Superior temporal gyrus (tissue), 1 donor: ENCODE measurements around the gene MTHFR.
A peak's percentile ranks its signal among the peaks of the same experiment; 100 is the strongest.

Source experiments
- DNase-seq: peaks from one replicate; pipeline ENCODE4 v3.0.0-alpha.2; 2016; ENCODE audit errors: extremely low spot score

MTHFR gene

DNA sequence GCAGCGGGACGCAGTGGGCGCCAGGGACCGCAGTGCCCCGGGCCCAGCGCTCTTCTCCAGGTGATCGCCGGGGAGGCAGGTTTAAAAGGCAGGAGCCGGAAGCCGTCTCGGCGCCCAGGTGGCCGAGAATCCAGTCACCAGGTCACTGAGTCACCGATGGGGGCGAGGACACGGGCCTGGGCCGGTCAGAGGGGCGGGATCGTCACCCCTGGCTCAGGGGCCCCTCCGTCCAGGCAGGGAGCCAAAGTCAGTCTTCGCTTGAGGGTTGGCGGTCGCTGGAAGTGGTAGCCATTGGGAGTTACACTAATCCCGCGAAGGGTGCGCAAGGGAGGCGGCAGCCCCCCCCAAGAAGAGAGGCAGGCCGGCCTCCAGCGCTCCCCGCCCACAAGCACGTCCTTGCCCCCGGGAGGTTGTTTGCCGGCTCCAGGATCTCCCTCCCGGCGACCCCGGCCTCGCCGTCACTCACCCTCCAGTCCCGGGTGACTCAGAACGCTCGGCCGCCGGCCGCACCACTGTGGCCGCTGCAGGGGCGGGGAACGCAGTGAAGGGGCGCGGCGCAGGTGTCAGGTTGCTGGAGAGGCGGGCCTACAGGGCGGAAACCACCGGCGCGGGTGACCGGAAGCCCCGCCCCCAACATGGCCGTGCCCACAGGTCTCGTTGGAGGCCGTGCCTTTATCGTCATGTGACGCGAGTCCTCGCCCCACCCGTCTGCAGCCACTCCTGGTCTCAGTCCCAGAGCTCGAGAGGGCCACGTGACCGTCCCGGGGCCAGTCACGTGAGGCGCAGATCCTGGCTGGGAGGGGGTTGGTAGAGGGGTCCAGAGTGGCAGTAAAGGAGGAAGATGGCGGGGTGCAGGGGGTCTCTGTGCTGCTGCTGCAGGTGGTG is at the start of gene MTHFR, which contains the start of gene CLCN6:
MTHFR (minus strand) TSS at position 543 of the 885 bp plus-strand sequence. CDS start 2,848 bp downstream, outside the sequence.
CLCN6 (plus strand) TSS at position 770 of the 885 bp plus-strand sequence; CDS start at position 842, 72 bp downstream.
- peak; percentile 98 for DNase-seq

DNA sequence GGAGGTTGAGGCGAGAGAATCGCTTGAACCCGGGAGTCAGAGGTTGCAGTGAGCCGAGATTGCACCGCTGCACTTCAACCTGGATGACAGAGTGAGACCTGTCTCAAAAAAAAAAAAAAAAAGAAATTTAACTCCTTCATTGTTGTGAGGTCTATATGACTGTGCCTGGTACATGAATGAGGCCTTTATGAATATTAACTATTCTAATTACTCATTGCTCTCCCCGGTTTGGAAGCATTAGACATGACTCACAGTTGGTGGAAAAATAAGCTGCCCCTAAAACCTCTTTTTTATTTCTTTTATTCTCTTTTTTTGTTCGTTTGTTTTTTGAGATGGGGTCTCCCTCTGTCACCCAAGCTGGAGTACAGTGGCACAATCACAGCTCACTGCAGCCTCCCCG is 49.7 kb upstream of the MTHFR start:
- no peak for DNase-seq

DNA sequence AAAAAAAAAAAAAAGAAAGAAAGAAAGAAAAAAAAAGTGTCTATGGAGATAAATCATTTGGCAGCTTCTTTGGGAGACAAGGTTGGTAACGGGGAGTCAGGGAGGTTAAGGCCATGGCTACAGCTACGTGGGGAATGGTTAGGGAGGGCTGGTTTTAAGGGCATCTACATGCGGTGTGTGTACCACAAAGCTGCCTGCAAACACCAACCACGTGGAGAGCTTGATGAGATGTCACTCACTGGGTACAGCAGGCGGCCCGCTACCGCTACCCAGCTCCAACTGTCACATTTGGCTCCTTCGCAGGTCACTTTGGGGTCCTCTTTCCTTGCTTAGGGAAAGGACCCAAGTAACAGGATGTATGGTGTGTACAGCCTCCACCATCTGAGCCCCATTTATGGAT is 48.8 kb upstream of the MTHFR start:
- DNase-seq = no peak

DNA sequence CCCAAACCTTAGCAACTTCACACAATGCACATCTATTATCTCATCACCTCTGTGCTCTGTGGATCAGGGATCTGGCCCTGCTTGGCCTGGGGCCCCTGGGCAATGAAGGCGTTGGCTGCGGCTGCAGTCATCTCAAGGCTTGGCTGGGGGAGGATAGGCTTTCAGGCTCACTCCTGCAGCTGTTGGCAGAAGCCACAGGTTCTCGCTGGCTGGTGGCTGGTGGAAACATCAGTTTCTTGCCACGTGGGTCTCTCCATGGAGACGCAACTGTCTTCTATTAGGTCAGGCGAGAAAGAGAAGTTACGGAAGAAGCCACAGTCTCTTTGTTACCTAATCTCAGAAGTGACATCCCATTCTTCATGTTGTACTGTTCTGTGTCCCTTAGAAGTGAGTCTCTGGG is 45.4 kb upstream of the MTHFR start:
- no peak for DNase-seq

DNA sequence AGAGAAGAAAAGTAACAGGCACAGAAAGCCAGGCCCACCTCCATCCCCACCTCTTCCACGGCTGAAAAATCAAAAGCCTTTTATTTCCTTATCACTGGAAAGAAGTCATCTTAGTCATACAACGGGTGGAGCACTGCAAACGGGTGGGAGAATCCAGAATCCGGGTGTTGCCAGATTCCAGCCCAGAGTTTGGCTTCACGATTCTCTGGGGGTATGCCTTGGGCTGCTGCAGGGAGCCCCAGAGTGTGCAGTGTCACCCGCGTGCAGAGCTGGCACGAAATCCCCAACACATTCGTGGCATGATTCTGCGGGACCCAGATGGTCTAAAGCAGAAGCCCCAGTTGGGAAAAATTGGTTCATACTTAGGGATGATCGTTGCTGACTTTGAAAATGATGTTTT is 44.4 kb upstream of the MTHFR start:
- DNase-seq = no peak

DNA sequence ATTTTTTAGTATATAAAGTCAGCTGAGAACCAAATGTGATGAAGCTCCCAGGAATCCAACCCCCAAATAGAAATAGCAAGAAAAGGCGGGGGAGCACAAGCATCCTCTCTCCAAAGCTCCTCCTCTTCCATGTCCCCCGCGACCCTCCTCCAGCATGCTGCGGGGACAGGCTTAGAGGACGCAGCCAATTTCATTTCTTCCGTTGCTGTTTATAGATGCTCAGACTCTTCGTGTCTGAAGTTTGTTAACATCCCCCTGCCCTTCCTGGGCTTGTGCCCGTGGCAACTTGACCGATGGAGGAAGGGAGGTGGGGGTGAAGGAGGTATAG is 42.6 kb upstream of the MTHFR start:
- DNase-seq = no peak

DNA sequence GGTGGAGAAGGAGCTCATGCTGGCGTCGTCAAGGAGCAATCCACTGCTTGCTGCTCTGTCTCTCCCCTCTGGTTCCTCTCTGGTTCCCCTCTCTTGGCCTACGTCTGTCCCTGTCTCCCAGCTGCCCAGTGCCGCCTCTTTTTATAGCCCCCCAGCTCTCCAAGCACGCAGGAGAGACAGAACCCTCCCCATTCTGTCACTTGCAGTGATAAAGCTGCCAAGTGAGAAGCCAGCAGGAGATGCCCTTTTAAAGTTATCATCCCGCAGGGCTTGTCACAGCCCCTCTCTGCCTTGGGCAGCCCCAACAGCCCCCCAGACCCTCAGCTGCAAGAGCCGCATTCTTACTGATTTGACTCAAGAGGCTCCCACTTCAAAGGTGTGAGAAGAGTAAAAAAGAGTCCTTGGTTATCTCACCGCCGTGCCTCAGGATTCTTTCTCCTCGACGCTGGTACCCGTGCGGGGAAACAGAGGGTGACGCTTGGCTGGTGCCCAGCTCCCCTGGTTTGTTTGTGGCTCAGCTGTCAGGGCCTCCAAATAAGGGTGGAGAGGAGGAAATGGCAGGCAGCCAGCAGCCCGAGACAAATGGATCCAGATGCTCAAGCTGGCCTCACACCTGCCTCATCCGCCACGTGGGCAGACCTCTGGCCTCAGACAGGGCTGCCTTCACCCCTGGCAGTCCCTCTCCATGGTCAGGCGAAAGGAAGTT is 42.1 kb upstream of the MTHFR start, which contains the start of gene NPPA:
NPPA (minus strand) TSS at position 117 of the 706 bp plus-strand sequence; CDS start at position 18, 99 bp downstream.
- no peak for DNase-seq

DNA sequence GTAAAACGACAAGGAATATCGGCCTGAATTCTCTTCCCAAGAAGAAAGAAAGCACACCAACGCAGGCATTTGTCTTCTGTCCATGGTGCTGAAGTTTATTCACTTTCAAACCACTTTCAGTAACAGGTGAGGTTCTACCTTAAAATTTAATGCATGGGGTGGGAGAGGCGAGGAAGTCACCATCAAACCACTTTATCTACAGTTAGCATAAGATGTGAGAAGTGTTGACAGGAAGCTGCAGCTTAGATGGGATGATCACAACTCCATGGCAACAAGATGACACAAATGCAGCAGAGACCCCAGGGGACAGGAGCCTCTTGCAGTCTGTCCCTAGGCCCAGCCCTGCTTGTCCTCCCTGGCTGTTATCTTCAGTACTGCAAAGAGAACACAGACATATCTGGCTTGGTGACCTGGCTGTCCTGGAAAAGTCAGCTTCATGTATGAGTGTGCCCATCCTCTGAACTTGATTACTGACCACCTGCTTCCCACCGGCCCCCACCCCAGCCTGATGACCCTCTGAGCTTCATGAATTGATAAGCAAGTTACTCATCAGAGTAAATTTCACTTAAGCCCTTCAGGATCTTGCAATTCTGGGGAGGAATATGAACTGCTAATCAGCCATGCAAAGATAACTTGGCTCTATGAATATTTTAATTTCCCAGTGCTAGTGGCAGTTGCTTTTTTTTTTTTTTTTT is 40.0 kb upstream of the MTHFR start:
- no peak for DNase-seq

DNA sequence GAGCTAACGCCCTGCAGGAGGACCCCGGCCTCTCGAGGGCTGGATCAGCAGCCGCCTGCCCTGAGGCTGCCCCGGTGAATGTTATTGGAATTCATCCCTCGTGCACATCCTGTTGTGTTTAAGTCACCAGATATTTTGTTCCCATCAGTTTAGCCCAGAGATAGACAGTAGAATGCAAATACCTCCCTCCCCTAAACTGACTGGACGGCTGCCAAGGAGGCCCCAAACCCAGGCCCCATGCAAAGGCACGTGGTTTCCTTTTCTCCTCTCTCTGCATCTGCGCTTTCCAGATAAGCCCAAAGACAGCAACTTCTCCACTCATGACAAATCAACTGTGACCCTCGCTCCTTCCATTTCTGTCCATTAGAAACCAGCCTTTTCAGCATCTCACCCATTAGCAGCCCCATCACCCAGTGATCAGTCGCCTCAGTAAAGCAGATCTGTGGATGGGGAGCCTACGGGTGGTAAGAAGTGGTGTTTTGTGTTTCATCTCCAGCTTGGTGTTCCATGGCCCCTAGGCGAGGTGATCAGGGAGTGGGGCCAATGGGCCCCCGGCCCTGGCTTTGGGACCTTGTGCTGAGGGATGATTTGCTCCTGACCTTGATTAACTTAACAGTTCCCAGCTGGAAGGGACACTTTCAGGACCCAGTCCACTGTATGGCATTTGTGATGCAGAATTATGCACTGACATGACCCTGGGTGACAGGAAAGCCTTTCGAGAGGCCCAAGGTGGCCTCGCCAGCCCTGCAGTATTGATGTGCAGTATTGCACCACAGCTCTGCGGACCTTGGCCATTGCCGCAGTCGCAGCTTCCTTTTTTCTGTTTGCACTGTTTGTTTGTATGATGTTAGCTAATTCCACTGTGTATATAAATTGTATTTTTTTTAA is 36.6 kb upstream of the MTHFR start:
- DNase-seq = no peak

DNA sequence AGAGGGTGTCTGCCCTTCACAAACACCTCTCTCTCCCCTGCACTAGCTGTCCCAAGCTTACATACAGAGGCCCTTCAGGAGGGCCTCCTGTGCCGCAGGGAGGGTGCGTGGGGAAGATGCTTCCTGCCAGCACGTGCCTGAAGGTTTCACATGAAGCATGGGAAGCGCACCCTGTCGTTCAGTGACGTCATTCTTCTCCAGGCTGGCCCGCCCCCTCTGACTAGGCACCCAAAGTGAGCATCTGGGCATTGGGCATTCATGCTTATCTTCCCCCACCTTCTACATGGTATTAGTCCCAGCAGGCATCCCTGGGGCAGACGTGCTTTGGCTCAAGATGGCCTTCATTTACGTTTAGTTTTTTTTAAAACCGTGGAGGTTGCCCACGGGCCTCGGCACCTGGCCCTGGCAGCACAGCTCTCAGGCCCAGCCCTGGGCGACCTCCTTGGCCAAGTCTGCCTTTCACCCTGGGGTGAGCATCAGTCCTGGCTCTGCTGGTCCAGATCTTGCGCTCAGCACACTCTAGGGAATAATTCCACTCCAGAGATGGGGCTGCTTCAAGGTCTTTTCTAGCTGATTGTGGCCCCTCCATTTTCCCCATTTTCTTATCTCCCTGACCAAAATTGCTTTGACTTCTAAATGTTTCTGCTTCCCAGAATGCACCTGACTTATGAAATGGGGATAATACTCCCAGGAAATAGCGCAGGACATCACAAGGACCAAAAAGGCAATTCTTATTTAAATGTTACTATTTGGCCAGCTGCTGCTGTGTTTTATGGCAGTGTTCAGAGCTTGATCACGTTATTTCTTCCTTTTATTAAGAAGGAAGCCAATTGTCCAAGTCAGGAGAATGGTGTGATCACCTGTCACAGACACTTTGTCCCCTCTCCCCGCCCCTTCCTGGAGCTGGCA is 35.7 kb upstream of the MTHFR start:
- no peak for DNase-seq

DNA sequence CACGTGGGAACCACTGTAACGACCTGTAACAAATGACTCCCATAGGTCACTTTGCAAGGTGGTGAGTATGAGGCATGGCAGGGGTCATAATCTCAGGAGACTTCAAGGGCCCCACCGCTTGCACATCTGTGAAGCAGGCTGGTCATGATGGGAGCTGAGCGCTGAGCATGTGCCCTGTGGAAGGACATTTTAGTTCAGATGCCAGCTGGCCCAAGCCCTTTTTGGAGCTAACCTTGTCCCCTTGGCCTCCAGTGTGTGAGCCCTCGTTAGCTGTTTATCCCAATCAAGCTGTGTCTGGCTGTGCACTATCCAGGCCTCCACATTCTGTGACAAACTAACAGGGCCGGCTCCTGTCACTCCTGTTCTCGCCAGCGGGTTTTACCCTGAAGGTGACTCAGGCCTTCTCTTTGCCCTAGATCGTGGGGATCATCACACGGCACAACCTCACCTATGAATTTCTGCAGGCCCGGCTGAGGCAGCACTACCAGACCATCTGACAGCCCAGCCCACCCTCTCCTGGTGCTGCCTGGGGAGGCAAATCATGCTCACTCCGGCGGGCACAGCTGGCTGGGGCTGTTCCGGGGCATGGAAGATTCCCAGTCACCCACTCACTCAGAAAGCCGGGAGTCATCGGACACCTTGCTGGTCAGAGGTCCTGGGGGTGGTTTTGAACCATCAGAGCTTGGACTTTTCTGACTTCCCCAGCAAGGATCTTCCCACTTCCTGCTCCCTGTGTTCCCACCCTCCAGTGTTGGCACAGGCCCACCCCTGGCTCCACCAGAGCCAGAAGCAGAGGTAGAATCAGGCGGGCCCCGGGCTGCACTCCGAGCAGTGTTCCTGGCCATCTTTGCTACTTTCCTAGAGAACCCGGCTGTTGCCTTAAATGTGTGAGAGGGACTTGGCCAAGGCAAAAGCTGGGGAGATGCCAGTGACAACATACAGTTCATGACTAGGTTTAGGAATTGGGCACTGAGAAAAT is 34.3 kb upstream of the MTHFR start:
- DNase-seq = peak; percentile 10

DNA sequence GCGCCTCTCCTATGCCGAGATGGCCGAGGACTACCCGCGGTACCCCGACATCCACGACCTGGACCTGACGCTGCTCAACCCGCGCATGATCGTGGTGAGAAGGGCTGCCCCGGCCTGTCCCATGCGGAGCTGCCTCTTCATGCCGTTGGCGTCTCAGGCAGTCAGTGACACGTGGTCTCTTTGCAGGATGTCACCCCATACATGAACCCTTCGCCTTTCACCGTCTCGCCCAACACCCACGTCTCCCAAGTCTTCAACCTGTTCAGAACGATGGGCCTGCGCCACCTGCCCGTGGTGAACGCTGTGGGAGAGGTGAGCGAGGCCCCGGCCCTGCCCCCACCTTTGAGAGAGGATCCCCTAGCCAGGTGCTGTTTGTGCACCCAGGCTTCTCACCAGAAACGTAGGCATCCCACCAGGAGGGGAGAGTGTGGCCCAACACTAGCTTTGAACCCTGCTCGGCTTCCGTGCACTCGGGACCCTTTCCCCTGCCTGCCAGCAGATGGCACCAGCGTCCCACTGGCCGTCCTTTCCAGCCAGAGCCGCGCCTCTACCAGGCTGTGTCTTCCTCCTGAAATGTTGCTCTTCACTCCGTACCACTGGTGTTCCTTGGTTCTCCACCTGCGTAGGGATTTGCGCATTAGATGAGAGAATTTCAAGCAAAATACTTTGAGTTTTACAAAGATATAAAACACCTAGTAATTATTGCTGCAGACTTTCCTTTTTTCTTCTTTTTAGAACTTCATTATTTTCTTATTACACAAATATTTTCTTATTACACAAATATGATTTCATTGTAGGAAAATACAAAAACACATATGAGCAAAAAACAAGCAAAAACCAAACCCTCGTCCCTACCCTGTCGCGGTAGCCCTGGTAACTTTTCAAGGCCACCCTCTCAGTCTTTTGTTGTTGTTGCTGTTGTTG is 32.8 kb upstream of the MTHFR start:
- DNase-seq = peak; percentile 82

DNA sequence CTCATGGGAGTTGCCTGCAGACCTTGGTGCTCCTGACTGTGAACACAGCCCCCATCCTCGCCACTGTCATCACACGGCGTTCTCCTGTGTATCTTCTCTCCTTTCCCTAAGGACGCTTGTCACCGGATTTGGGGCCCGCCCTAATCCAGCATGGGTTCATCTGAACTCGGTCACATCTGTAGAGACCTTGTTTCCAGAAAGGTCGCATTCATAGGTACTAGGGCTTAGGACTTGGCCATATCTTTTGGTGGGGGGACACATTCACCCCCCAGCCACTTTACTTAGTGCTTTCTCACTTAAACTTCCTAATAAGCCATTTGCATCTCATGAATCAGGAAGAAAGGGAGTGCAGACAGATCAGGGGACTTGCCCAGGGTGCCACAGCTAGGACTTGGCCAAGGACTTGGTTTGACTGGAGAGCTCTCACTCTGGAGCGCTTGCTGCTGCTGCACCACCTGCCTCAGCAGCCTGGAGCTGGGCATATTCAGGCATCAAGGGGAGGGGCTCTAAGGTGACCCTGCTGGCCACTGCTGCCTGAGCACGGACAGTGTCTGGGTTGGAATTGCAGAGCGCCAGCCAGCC is 32.1 kb upstream of the MTHFR start:
- no peak for DNase-seq

DNA sequence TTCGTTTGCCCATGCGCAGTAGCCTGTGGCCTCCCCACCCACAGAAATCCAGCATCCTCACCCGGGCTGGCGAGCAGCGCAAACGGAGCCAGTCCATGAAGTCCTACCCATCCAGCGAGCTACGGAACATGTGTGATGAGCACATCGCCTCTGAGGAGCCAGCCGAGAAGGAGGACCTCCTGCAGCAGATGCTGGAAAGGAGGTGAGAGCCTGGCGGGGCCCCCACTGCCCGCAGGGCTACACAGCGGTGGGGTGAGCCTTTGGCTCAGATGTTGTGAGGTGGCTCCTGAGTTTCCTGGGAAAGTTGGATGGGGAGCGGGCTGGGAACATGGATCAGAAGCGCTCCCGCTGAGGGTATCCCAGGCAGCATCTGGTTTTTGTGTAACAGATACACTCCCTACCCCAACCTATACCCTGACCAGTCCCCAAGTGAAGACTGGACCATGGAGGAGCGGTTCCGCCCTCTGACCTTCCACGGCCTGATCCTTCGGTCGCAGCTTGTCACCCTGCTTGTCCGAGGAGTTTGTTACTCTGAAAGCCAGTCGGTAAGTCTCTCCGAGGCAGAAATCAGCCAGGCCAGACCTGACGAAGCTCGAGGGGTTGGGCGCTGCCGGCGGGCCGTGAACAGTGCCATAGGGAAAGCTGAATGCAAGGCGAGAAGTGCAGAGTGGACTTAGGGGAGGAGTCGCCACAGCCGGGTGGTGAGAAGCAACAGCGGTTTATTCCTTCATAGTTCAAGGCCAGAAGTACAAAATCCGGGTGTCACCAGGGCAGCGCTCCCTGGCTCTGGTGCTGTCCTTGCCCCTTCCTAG is 31.4 kb upstream of the MTHFR start:
- no peak for DNase-seq

DNA sequence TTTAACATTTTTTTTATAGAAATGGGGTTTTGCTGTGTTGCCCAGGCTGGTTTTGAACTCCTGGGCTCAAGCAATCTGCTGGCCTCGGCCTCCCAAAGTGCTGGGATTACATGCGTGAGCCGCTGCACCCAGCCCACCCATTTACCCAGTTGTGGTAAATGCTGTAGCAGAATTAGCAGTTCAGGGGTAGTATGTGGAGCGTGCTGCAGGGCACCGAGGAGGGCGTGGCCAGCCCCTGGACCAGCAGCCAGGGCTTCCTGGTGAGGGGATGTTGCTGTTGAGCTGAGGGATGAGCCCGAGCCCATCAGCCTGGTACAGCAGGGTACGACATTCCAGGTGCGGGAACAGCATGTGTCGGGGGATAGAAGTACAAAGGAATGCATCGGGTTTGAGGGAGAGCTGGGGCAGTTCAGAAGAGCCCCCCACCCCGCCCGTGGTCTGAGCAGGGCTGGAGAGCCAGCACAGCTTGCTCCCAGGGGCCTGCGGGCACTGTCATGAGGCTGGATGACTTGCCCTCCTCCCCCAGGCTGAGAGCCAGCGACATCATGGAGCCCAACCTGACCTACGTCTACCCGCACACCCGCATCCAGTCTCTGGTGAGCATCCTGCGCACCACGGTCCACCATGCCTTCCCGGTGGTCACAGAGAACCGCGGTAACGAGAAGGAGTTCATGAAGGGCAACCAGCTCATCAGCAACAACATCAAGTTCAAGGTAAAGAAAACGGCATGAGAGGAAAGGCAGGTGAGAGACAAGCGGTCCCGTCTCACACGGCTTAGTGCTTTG is 29.9 kb upstream of the MTHFR start:
- DNase-seq = no peak

DNA sequence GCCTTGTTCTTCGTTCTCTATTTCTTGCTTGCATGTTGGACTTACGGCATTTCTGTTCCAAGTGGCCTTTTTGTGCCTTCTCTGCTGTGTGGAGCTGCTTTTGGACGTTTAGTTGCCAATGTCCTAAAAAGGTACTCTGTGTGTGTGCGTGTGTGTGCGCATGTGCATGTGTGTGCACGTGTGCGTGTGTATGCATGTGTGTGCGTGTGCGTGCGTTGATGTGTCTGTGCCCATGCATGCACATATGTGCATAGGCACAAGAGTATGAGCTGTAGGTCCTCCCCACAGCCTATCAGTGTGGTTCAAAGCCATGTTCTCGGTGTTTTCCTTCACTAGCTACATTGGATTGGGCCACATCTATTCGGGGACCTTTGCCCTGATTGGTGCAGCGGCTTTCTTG is 28.1 kb upstream of the MTHFR start:
- DNase-seq = no peak
